Psoas muscle (tissue), 8 donors: ENCODE measurements around the gene POLR1D. TPM values are rescaled to one million over a fixed set of nuclear protein-coding genes. Genes with fewer than 3 reads are reported as not detected.

Experiments
- ATAC-seq, 4 donors: fragments of 200-7000 bp; cut with Tn5 transposase; one replicate each; pipeline ENCODE4 v1.9.1; 2020; ENCODE audit warnings: moderate library complexity in 3 of 4, mild to moderate bottlenecking in 2 of 4
- DNase-seq, 2 donors: peaks; one replicate each; pipeline ENCODE4 v3.0.0-alpha.2; 2020
- H3K27ac ChIP-seq: fragments of 200-600 bp; one replicate; pipeline ENCODE4 v1.8.0; 2022
- H3K27me3 ChIP-seq, 3 donors: fragments of 200-600 bp in 1 of 3; one replicate each; pipeline versions ENCODE4 v1.6.1 to v1.8.0; 2013 to 2022; ENCODE audit warnings: low read length in 2 of 3, mild to moderate bottlenecking in 2 of 3, moderate library complexity in 1 of 3; ENCODE audit not compliant: insufficient read depth in 3 of 3
- H3K36me3 ChIP-seq, 2 donors: fragments of 200-600 bp in 1 of 2; one replicate each; pipeline versions ENCODE4 v1.6.1 to v1.8.0; 2013 to 2022; ENCODE audit warnings: low read depth in 1 of 2, mild to moderate bottlenecking in 1 of 2, moderate library complexity in 1 of 2; ENCODE audit not compliant: insufficient read depth in 1 of 2
- H3K4me1 ChIP-seq: fragments of 200-600 bp; one replicate; pipeline ENCODE4 v1.8.0; 2022
- H3K4me3 ChIP-seq: fragments of 200-600 bp; one replicate; pipeline ENCODE4 v1.8.0; 2022; ENCODE audit warnings: mild to moderate bottlenecking
- H3K9me3 ChIP-seq: fragments of 200-600 bp; one replicate; pipeline ENCODE4 v1.8.0; 2022
- CTCF ChIP-seq: fragments of 200-600 bp; IDR thresholded peaks from one replicate; pipeline ENCODE4 v1.8.0; 2022; ENCODE audit warnings: antibody characterized with exemption
- WGBS, 3 donors: extraction: QIAGEN DNeasy Blood & Tissue Kit; methylation state at CpG; one replicate each; pipeline versions ENCODE4 v1.1.6 to v1.1.7; 2013; 5-methylcytosine and 5-hydroxymethylcytosine counted together
- intact Hi-C, 2 donors: fragments of 100-400 bp; cut with DNase I; formaldehyde crosslinking; loops; one replicate each; pipeline versions ENCODE4 v1.11.0 to v1.14.2; 2022
- polyA plus RNA-seq, 3 donors: library from polyadenylated mRNA; stranded (reverse); fragments of 200-250 nt; gene quantifications; one replicate each; pipeline ENCODE4 v1.2.3, GENCODE V29; 2013
- total RNA-seq, 4 donors: library from RNA; stranded (reverse); fragmentation: NEBNext Ultra II Directional in 2 of 4; extraction: Animal tissue kit (Norgen Biotek cat#: 25700) in 2 of 4; gene quantifications; one replicate each; pipeline versions ENCODE4 v1.2.1 to v1.2.4, GENCODE V29; 2021 to 2023
- donor health status: healthy with polysubstance abuse.
- donor health status: DM: no; HTN: no; CAD: no; lungs with moderate emphysema.
- donor health status: Bipolar disorder and iron deficiency.
- donor health status: healthy.
- donor health status: DM: yes; HTN: yes; CAD: no.
- donor health status: DM: no; HTN: no; CAD: no.
- donor health status: DM: no; HTN: no; CAD: no.
- donor health status: DM: yes; HTN: yes; CAD: no.

The POLR1D gene
- total and polyA plus RNA-seq, 7 donors = 92.5 to 205 (median 113) TPM

GRCh38 chr13:27660511-27660910 lies 38.8 kb downstream of the POLR1D start:
- no peak for TF ChIP-seq CTCF
- no peaks in the 10 kb centered on the region for H3K4me1 ChIP-seq
- intact Hi-C loops = loop anchor here in 1 of 2 donors (5.0 kb wide), 1 partner anchor 122 kb away; no protein-coding TSS in a partner anchor
- H3K36me3 ChIP-seq = peaks cover 0 to under 1% of the 10 kb centered on the region in 2 donors
- WGBS, 3 donors = 90 to 95% (median 95%) methylated on average over 6 of the region's 6 CpGs
- no peaks in the 10 kb centered on the region for H3K27me3 ChIP-seq
- H3K27ac ChIP-seq = no peak overlapping the region
- no peaks in the 10 kb centered on the region for H3K9me3 ChIP-seq
- no peak overlapping the region for H3K4me3 ChIP-seq
- no peak for ATAC-seq
- DNase-seq = no peak

GRCh38 chr13:27661017-27661416 lies 39.3 kb downstream of the POLR1D start:
- no peak overlapping the region for H3K4me3 ChIP-seq
- no peak for ATAC-seq
- no peaks in the 10 kb centered on the region for H3K4me1 ChIP-seq
- H3K36me3 ChIP-seq = peaks cover 2 to 4% of the 10 kb centered on the region in 2 donors
- H3K27me3 ChIP-seq = no peaks in the 10 kb centered on the region
- no peak for TF ChIP-seq CTCF
- intact Hi-C loops = loop anchor here in 1 of 2 donors (5.0 kb wide), 1 partner anchor 121 kb away; no protein-coding TSS in a partner anchor
- no peak for DNase-seq
- no peaks in the 10 kb centered on the region for H3K9me3 ChIP-seq
- H3K27ac ChIP-seq = no peak overlapping the region

- no peaks in the 10 kb centered on the region for H3K27me3 ChIP-seq
- WGBS, 3 donors = 65 to 93% (median 84%) methylated on average over 2 of the region's 2 CpGs
- H3K27ac ChIP-seq = no peak overlapping the region
- H3K4me1 ChIP-seq = peaks cover 6% of the 10 kb centered on the region
- TF ChIP-seq CTCF = no peak
- H3K9me3 ChIP-seq = no peaks in the 10 kb centered on the region
- intact Hi-C loops = loop anchor here in 1 of 2 donors (5.0 kb wide), 1 partner anchor 119 kb away; no protein-coding TSS in a partner anchor
- peaks cover 2 to 14% of the 10 kb centered on the region in 2 donors for H3K36me3 ChIP-seq
- H3K4me3 ChIP-seq = no peak overlapping the region
- no peak for ATAC-seq
- DNase-seq = no peak
Observed at GRCh38 chr13:27662738-27663470, 41.2 kb downstream of the POLR1D start.

GRCh38 chr13:27663947-27664346 lies 42.3 kb downstream of the POLR1D start:
- no peak overlapping the region for H3K4me3 ChIP-seq
- no peaks in the 10 kb centered on the region for H3K27me3 ChIP-seq
- H3K36me3 ChIP-seq = peaks cover 2 to 14% of the 10 kb centered on the region in 2 donors
- ATAC-seq (peak in 1 of 4 donors; percentile 55), DNase-seq (no peak)
- H3K27ac ChIP-seq = no peak overlapping the region
- peaks cover 10% of the 10 kb centered on the region for H3K4me1 ChIP-seq
- TF ChIP-seq CTCF = no peak
- intact Hi-C loops = loop anchor here in 1 of 2 donors (5.0 kb wide), 1 partner anchor 118 kb away; no protein-coding TSS in a partner anchor
- 78 to 86% (median 82%) methylated on average over 8 of the region's 8 CpGs for WGBS, 3 donors
- no peaks in the 10 kb centered on the region for H3K9me3 ChIP-seq
